ENCODE results near the gene QRFP. TPM values are rescaled to one million over a fixed set of nuclear protein-coding genes. Genes with fewer than 3 reads are reported as not detected.

Gene QRFP
- total and polyA plus RNA-seq, 4 donors, result 0.05 TPM; not detected in 3

DNA sequence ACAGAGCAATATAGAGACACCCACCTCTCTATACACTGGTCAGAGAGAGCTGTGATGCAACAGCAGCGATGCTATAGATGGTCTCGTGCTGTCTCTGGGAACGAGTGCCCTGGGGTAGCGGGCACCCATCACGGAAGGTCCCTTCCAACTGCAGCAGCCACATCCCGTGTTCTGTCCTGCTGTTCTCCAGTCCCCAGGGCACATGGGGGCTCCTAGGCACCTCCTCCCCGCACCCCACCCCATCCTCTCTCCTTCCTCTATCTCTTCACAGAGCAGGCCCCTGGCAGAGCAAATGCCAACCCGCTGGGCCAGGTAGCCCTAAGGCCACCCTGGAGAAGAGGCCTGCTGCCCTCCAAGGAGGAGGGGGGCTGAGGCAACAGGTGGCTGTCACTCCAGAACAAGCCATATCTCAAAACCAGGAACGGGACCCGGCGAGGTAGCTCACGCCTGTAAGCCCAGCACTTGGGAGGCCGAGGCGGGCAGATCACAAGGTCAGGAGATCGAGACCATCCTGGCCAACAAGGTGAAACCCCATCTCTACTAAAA, 34.3 kb upstream of the QRFP start:
- peaks cover 0 to 12% (median 6%) of the 10 kb centered on the region in 4 donors for H3K27me3 ChIP-seq (ENCODE audit: control insufficient read depth in 4 of 4, insufficient read depth in 4 of 4, low read length in 3 of 4)
- H3K9me3 ChIP-seq (ENCODE audit: control insufficient read depth in 4 of 4, low read length in 3 of 4), result no peaks in the 10 kb centered on the region

DNA sequence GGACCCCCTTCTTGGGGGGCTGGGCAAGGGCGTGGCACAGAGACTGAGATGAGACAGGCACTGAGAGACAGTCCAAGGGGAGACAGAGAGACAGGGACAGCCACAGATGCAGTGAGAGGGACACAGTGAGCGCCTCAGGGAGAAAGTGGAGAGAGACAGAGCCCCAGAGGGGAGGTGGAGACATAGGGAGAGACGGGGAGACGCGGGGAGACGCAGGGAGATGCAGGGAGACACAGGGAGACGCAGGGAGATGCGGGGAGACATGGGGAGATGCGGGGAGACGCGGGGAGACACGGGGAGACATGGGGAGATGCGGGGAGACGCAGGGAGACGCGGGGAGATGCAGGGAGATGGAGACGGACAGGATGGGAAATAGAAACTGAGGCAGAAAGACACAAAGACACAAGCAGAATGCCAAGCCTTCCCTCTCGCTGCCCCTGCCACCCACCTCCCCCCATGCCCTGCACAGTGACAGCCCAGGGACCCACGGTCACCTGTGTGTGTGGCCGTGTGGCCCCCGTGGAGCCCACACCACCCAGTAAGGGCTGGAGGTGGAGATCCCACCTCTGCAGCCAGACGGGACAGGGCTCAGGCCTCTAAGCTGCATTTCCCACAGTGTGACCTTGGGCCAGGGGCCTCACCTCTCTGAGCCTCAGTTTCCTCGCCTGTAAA, 33.7 kb upstream of the QRFP start:
- no peak overlapping the region for H3K4me3 ChIP-seq (ENCODE audit: low read depth in 1 of 3, low read length in 3 of 3)
- no peaks in the 10 kb centered on the region for H3K9me3 ChIP-seq (ENCODE audit: control insufficient read depth in 4 of 4, low read length in 3 of 4)
- no peak overlapping the region for H3K27ac ChIP-seq (ENCODE audit: low read depth in 1 of 2, low read length in 2 of 2)
- no peak overlapping the region for H3K9ac ChIP-seq (ENCODE audit: low read depth in 1 of 2, low read length in 2 of 2)
- WGBS, result 86% methylated on average over 23 of the region's 23 CpGs
- peaks cover 0 to 12% (median 5%) of the 10 kb centered on the region in 4 donors for H3K27me3 ChIP-seq (ENCODE audit: control insufficient read depth in 4 of 4, insufficient read depth in 4 of 4, low read length in 3 of 4)
- no peaks in the 10 kb centered on the region for H3K4me1 ChIP-seq (ENCODE audit: control insufficient read depth in 4 of 4, insufficient read depth in 4 of 4, low read length in 3 of 4)
- TF ChIP-seq, protein P1, sequence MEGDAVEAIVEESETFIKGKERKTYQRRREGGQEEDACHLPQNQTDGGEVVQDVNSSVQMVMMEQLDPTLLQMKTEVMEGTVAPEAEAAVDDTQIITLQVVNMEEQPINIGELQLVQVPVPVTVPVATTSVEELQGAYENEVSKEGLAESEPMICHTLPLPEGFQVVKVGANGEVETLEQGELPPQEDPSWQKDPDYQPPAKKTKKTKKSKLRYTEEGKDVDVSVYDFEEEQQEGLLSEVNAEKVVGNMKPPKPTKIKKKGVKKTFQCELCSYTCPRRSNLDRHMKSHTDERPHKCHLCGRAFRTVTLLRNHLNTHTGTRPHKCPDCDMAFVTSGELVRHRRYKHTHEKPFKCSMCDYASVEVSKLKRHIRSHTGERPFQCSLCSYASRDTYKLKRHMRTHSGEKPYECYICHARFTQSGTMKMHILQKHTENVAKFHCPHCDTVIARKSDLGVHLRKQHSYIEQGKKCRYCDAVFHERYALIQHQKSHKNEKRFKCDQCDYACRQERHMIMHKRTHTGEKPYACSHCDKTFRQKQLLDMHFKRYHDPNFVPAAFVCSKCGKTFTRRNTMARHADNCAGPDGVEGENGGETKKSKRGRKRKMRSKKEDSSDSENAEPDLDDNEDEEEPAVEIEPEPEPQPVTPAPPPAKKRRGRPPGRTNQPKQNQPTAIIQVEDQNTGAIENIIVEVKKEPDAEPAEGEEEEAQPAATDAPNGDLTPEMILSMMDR (IDR thresholded peaks at IDR 0.05; ENCODE audit: low read depth, low read length, missing input control), result no peak
- TF ChIP-seq, protein P2, sequence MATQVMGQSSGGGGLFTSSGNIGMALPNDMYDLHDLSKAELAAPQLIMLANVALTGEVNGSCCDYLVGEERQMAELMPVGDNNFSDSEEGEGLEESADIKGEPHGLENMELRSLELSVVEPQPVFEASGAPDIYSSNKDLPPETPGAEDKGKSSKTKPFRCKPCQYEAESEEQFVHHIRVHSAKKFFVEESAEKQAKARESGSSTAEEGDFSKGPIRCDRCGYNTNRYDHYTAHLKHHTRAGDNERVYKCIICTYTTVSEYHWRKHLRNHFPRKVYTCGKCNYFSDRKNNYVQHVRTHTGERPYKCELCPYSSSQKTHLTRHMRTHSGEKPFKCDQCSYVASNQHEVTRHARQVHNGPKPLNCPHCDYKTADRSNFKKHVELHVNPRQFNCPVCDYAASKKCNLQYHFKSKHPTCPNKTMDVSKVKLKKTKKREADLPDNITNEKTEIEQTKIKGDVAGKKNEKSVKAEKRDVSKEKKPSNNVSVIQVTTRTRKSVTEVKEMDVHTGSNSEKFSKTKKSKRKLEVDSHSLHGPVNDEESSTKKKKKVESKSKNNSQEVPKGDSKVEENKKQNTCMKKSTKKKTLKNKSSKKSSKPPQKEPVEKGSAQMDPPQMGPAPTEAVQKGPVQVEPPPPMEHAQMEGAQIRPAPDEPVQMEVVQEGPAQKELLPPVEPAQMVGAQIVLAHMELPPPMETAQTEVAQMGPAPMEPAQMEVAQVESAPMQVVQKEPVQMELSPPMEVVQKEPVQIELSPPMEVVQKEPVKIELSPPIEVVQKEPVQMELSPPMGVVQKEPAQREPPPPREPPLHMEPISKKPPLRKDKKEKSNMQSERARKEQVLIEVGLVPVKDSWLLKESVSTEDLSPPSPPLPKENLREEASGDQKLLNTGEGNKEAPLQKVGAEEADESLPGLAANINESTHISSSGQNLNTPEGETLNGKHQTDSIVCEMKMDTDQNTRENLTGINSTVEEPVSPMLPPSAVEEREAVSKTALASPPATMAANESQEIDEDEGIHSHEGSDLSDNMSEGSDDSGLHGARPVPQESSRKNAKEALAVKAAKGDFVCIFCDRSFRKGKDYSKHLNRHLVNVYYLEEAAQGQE (IDR thresholded peaks at IDR 0.05), result no peak
- TF ChIP-seq NR2F2 (IDR thresholded peaks at IDR 0.05), result no peak
- no peak for TF ChIP-seq FOXA2 (IDR thresholded peaks at IDR 0.05)
- no peak for TF ChIP-seq RAD21 (IDR thresholded peaks at IDR 0.05)
- H3K36me3 ChIP-seq (ENCODE audit: control insufficient read depth in 4 of 4, insufficient read depth in 3 of 4, low read depth in 1 of 4, low read length in 3 of 4), result no peaks in the 10 kb centered on the region
- no peak for DNase-seq (ENCODE audit: low spot score)

More for the DNA sequence above, 34.3 kb upstream of the QRFP start:
- WGBS, result 91% methylated on average over 15 of the region's 15 CpGs
- Histone ChIP-seq H3K4me3 (ENCODE audit: low read depth in 1 of 3, low read length in 3 of 3) (no peak overlapping the region), H3K4me1 (ENCODE audit: control insufficient read depth in 4 of 4, insufficient read depth in 4 of 4, low read length in 3 of 4) (no peaks in the 10 kb centered on the region), H3K36me3 (ENCODE audit: control insufficient read depth in 4 of 4, insufficient read depth in 3 of 4, low read depth in 1 of 4, low read length in 3 of 4) (no peaks in the 10 kb centered on the region), H3K9ac (ENCODE audit: low read depth in 1 of 2, low read length in 2 of 2) (no peak overlapping the region), H3K27ac (ENCODE audit: low read depth in 1 of 2, low read length in 2 of 2) (no peak overlapping the region)
- no peak for TF ChIP-seq RAD21 (IDR thresholded peaks at IDR 0.05)
- TF ChIP-seq EGR1 (IDR thresholded peaks at IDR 0.05; ENCODE audit: low read depth in 2 of 2), result no peak
- no peak for TF ChIP-seq RXRA (IDR thresholded peaks at IDR 0.05)
- TF ChIP-seq, protein P3, sequence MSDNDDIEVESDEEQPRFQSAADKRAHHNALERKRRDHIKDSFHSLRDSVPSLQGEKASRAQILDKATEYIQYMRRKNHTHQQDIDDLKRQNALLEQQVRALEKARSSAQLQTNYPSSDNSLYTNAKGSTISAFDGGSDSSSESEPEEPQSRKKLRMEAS (IDR thresholded peaks at IDR 0.05), result no peak
- TF ChIP-seq YY1 (IDR thresholded peaks at IDR 0.05), result no peak
- TF ChIP-seq, protein P1 (IDR thresholded peaks at IDR 0.05; ENCODE audit: low read depth, low read length, missing input control), result no peak
- TF ChIP-seq, protein P4, sequence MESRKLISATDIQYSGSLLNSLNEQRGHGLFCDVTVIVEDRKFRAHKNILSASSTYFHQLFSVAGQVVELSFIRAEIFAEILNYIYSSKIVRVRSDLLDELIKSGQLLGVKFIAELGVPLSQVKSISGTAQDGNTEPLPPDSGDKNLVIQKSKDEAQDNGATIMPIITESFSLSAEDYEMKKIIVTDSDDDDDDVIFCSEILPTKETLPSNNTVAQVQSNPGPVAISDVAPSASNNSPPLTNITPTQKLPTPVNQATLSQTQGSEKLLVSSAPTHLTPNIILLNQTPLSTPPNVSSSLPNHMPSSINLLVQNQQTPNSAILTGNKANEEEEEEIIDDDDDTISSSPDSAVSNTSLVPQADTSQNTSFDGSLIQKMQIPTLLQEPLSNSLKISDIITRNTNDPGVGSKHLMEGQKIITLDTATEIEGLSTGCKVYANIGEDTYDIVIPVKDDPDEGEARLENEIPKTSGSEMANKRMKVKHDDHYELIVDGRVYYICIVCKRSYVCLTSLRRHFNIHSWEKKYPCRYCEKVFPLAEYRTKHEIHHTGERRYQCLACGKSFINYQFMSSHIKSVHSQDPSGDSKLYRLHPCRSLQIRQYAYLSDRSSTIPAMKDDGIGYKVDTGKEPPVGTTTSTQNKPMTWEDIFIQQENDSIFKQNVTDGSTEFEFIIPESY (IDR thresholded peaks at IDR 0.05), result no peak
- TF ChIP-seq NR2F2 (IDR thresholded peaks at IDR 0.05), result no peak
- no peak for DNase-seq (ENCODE audit: low spot score)

All from liver (tissue), 9 donors.